HT1080 (cell line): ENCODE results near the gene PPFIA3. TPM values are rescaled to one million over a fixed set of nuclear protein-coding genes. Genes with fewer than 3 reads are reported as not detected.

Experiments used
- DNase-seq: peaks from one replicate; pipeline ENCODE4 v3.0.0-alpha.2; 2015; ENCODE audit warnings: low read depth
- polyA plus RNA-seq, 2 experiments: library from polyadenylated mRNA; depleted of rRNA; stranded (reverse); fragments of >200 nt; gene quantifications; 2 replicates each; pipeline ENCODE4 v1.2.3, GENCODE V29; 2015
- total RNA-seq: library from RNA; depleted of rRNA; stranded (reverse); fragments of >200 nt; shearing (Covaris generic); gene quantifications from 2 replicates; pipeline ENCODE4 v1.2.3, GENCODE V29; 2014; rRNA removed

The PPFIA3 gene
- 5.0 and 9.3 TPM in 2 replicates for total RNA-seq
- 3.7 and 6.9 TPM in 2 replicates for polyA plus RNA-seq (2015; cell fraction: cytosol; rRNA removed)
- 7.1 and 9.7 TPM in 2 replicates for polyA plus RNA-seq (2015; cell fraction: nucleus; rRNA removed)

DNA sequence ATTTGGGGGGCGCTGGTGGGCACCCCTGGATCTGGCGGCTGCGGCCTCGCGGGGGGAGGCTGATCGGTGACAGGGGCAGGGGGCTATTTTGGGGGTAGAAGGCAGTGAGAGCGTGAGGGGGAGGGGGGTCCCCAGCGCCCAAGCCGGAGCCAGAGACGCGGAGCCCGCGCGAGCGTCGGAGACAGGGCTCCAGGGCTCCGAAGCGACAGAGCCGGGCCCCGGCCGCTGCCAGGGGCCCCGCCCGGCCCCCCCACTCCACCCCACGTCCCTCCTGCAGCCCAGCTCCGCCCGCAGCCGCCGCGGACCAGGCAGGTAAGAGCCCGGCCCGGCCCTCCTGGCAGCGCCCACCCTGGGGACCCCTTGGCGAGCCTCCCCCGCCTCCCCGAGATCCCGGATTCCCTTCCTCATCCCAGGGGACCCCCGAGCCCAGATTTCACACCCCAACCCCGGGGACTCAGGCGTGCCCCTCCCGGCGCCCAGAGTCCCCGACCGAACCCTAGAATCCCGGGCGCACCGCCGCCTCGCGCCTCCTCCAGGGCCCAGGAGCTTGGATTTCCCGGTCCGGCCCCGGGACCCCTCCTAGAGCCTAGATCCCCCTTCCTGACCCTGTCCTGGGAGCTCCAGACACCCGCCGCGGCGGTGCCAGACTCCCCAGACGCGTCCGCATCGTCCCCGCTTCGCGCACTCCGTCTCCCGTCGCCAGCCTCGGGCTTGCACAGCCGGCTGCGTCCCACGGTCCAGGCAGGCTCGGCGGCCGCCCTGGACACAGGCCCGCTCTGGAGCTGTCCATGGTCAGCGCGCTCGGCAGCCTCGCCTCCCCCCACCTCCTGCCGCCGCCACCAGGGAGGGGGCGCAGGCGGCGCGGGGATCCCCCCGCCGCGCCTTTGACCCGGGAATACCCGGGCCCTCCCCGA, at the start of gene PPFIA3:
TSS of gene PPFIA3 (plus strand) at position 134 of the 914 bp plus-strand sequence. CDS start 8,330 bp downstream, outside the sequence.
- DNase-seq: peak; percentile 43

DNA sequence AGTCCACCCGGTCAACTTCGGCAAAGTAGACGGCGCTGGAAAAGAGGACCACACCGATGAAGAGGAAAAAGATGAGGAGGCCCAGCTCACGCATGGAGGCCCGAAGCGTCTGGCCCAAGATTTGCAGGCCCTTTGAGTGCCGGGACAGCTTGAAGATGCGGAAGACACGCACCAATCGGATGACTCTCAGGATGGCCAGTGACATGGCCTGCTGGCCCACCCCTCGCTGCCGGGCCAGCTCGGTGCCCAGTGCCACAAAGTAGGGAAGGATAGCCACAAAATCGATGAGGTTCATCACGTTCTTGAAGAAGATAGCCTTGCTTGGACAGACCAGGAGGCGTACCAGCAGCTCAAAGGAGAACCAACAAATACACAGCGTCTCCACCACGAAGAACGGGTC, 48.9 kb upstream of the PPFIA3 start:
- no peak for DNase-seq

DNA sequence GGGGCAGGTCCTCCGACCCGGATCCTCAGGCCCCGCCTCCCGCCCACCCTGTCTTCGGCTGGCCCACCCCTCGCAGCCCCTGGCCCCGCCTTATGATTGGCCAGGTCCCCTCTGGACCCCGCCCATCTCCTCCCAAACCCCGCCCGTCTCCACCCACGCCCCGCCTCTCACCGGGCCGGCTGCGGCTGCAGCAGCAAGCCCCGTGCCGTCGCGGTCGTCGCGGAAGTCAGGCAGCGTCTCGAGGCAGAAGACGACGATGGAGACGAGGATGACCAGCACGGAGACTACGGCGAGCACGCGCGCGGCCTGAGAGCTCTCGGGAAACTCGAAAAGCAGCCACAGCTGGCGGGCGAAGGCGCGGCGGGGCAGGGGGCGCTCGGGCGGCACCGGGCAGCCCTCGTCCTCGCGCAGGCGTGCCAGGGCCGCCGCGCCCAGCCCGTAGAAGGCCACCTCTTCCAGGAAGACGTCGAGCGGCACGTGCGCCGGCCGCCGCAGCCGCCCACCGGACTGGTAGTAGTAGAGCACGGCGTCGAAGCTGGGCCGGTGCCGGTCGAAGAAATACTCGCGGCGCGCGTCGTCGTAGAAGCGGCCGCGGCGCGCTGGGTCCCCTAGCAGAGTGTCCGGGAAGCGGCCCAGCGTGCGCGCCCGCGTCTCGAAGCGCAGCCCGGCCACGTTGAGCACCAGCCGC, 47.3 kb upstream of the PPFIA3 start:
- no peak for DNase-seq

DNA sequence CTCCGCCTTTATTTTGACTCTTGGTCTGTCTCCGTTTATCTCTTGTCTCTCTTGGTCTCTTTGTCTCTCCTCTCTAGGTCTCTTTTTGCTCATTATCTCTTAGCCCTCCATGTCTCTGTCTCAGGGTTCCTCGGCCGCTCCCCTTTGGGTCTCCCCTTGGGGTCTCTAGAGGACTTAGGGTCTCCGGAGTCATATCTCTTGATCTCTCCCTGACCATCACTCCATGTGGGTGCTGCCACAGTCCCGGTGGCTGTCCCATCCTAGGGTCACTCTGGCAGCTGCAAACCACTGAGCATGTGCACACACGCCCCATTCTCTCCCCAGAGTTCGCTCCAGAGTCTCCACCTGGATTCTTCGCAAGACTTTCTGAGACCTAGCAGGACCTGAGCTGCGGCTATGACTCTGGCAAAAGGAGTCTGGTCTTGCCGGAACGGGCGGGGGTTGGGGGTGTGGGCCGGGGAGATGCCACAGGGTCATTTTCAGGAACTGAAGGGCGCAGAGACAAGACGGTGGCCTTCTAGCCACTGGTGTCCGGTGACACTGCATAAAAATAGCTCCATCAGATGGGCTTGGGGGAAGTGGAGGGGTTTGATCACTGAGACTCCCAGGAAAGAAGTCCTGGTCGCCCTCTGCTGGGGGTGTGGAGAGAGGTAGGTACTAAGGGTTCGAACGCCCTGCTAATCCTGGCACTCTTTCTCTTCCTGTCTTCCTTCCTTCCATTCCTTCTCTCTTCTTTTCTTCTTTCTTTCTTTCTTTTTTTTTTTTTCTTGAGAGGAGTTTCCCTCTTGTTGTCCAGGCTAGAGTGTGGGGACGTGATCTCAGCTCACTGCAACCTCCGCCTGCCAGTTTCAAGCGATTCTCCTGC, 45.6 kb upstream of the PPFIA3 start:
- peak; percentile 26 for DNase-seq

DNA sequence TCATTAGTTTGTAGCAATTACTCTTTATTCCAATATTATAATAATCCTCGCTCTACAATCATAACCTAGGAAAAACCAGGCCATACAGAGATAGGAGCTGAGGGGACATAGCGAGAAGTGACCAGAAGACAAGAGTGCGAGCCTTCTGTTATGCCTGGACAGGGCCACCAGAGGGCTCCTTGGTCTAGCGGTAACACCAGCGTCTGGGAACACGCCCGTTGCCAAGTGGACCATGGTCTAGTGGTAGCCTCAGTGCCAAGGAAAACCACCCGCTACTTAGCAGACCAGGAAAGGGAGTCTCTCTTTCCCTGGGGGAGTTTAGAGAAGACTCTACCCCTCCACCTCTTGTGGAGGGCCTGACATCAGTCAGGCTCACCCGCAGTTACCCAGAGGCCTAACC, 44.5 kb upstream of the PPFIA3 start:
- peak; percentile 51 for DNase-seq

DNA sequence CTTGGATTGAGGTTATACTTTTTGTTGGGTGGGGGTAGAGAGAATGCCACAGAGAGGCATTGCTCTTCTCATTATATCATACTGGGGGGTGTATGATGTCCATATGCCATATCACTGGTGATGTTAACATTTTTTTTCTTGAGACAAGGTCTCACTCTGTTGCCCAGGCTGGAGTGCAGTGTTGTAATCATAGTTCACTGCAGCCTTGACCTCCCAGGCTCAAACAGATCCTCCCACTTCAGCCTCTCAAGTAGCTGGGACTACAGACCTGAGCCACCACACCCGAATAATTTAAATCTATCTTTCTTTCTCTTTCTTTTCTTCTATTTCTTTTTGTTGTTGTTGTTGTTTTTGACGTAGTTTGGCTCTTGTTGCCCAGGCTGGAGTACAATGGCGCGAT, 39.0 kb upstream of the PPFIA3 start:
- DNase-seq: no peak

DNA sequence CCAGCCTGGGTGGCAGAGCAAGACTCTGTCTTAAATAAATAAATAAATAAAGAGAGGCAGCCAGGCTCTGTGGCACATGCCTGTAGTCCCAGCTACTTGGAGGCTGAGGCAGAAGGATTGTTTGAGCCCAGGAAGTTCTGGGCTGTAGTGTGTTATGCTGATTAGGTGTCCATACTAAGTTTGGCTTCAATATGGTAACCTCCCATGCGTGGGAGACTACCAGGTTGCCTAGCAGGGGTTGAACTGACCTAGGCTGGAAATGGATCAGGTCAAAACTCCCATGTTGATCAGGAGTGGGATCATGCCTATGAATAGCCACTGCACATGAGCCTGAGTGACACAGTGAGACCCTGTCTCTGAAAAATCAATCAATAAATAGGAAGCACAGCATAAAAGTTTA, 38.1 kb upstream of the PPFIA3 start:
- DNase-seq: no peak

DNA sequence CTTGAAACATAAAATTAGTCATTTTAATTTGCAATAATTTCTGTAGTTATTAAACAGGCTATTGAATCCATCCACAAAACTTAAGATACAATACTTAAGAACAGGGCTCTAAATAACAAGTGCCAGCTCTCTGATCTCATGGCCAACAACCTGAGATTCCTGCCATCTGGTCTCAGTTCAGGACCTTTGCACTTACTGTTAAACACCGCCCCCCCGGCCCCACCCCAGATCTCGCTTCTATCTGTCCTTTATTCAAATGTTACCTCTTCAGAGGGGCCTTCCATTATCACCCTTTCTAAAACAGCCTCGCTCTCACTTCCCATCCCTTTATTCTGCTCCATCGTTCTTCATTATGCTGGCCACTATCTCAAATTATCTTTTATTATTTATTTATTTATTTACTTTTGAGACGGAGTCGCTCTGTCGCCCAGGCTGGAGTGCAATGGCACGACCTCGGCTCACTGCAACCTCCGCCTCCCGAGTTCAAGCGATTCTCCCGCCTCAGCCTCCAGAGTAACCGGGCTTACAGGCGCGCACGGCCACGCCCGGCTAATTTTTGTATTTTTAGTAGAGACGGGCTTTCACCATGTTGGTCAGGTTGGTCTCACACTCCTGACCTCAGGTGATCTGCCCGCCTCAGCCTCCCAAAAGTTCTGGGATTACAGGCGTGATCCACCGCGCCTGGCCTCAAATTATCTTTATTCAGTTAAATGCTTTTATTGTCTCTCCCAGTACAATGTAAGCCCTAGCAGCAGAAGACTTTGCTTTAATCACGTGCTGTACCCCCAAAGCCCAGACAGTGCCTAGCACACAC, 34.9 kb upstream of the PPFIA3 start:
- DNase-seq: no peak

DNA sequence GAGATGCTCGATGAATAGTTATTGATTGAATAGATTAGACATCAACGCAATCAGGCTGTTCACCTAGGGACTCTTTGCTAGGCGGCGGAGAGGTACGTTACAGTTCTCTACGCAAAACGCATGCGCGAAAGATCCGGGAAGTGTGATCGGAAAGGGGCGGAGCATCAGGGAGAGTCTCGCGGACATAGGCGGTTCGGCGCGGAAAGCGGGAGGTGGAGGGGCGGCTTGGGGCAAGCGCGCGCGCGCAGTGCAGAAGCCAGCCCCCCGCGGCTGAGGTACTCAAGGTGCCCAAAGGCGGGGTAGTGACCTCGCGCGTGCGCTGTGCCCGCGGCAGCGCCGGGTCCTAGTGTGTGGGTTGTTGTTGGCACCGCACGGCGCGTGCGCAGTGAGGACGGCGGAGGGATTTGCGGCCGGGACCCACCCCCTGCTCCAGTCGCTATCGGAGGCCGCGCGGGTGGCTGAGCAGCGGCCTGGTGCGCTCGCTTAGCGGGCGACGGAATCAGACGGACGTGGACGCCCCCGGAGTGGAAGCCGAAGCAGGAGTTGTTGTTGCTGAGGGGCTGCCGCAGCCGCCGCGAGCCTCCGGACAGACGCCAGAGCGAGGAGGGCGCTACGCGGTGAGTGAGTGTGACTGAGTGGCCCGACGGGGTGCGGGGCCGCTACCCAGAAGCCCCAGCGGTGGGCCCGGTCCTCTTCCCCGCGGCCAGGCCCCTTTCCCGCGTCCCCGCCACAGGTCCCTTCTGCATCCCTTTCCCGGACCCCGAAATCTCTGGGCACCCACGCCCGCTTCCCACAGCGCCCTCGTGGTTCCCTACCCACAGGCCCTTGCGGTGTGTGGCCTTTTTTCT, 34.1 kb upstream of the PPFIA3 start, which contains the start of gene SNRNP70:
TSS of gene SNRNP70 (plus strand) at position 432 of the 848 bp plus-strand sequence. CDS start 964 bp downstream, outside the sequence.
- peak; percentile 99 for DNase-seq

DNA sequence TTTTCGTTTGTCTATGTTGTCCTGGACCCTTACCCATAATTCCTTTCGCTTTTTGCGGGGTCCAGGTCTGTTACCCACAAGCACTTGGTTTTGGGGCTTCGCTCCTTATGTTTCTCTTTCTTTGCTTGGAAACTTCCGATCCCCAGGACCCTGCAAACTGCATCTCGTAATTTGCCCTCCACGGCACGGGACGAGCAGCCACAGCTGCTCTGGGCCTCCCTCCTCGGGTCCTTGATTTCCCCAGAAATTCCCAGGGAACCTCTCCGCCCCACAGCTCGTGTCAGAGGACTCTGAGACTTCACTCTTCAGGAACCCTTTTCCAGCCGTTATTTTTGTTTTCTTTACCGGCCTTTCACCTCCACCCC, 33.5 kb upstream of the PPFIA3 start:
- no peak for DNase-seq

DNA sequence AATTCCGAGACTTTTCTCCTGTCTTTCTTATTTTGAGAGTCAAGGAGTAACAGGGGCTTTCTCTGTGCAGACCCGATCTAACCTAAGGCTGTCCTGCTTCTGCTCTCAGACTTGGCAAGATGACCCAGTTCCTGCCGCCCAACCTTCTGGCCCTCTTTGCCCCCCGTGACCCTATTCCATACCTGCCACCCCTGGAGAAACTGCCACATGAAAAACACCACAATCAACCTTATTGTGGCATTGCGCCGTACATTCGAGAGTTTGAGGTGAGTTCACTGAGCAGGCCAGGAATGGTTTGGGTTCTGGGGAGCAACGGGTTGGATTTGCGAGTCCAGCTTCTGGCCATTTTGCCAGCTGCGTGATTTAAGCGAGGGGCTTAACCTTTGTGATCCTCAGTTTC, 33.0 kb upstream of the PPFIA3 start:
- no peak for DNase-seq

DNA sequence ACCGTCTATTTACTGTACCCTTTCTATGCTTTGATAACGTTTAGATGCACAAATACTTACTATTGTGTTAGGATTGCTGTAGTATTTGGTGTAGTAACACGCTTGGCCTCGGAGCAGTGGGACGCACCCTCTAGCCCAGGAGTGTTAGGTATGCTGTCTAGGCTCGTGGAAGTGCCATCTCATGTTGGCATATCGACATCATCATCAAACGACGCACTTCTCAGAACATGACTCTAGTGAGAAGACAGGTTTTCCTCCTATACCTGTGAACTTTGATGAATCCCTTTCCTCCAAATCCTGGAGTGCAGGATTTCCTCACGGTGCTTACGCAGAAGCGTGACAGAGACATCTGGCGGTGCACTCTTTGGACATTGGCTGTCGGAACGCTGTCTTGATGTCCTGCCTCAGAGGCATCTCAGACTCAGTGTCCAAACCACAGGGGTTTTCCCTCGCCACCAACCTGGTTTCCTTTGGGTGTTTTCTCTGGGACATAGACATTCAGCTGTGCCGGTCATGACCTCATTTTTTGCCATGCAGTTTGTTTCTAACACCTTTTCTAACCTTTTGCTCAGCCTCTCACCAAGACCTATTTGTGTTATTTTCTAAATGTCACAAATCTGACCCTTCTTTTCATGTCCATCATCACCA, 27.8 kb upstream of the PPFIA3 start:
- no peak for DNase-seq

DNA sequence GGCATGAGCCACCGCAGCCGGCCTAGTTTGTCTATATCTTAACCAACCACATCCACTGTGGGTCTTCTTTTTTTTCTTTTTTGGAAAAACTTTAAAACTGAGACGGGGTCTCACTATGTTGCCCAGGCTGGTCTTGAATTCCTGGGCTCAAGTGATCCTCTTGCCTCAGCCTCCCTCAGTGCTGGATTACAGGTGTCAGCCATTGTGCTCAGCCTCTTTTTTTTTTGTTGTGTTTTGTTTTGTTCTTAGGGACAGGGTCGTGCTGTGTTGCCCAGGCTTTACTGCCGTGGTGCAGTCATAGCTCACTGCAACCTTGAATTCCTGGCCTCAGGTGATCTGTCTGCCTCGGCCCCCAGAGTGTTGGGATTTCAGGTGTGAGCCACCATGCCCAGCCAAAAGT, 26.7 kb upstream of the PPFIA3 start:
- DNase-seq: no peak

DNA sequence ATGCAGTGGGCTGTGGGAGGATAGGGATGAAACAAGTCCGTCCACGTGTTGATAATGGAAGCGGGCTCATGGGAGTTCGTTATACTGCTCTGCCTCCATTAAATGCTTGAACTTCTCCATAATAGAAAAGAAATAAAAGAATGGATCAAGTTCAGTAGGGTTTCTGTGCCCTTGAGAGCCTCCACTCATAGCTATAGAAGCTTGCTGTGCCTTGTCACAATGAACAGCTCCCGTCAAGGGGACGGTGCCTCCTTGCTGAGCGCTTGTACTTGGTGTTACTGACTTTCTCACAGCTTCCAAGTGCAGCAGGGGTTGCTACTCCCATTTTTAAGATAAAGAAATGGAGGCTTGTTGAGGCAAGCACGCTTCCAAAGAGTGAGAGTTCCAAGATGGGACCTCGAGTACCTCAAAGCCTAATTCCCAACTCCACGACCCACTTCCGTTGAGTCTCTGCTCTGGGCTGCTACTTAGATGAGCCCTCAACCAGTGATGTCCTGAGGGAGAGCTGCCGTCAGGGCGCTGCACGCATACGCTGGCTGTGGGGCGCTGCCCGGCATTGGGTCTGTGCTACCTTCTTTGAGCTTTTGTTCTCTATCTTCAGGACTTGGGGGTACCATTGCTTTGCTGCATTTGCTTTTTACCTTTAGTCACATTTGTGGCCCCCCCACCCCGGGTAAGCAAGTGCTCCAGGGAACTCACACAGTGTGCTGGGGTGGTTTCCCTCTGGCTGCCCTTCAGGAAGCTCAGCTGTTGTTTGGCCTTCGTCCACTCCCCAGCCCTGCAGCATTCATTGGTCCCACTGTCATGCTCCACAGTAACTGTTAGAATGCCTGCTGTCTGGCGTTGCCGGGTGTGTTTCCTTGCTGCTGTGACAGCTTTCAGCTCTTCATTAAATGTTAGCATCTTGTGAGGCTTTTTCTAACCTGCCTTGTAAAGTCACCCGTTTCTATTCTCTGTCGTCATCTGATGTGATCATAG, 24.6 kb upstream of the PPFIA3 start:
- DNase-seq: no peak

DNA sequence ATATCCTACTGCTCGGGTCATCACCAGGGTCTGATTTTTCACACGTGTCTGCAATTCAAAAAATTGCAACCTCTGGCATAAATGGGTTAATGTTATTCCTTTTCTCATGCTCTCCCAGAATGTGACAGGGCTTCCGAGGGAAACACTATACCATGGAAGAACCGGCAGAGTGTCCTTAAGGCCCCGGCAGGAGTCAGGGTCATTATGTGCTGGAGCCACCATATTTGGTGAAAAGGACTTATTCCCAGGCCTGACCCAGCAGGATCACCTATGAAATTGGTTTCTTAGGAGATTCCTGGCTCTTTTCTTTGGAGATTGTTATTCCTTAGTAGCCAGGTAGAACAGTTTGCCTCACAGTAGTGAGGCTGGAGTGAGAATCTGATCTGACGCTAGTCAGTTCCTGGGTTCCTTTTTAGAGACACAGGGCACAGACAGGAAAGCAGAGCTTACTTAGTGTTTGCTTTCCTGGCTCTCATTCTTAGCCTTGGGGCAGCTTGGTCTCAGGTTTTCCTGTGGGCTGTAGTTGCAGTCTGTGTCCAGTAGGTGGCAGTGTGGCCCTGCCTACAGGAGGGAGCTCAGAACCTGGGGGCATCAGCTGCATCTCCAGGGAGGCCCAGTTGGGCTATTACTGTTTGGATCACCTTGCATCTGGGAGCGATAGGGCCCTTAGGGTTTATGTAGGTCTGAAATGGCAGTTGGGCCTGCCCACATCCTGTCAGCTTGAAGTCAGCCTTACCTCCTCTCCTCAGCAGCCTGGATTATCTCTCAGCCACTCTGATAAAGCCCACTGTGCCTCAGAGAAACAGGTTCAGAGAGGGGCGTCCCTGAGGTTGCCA, 21.7 kb upstream of the PPFIA3 start:
- peak; percentile 76 for DNase-seq

DNA sequence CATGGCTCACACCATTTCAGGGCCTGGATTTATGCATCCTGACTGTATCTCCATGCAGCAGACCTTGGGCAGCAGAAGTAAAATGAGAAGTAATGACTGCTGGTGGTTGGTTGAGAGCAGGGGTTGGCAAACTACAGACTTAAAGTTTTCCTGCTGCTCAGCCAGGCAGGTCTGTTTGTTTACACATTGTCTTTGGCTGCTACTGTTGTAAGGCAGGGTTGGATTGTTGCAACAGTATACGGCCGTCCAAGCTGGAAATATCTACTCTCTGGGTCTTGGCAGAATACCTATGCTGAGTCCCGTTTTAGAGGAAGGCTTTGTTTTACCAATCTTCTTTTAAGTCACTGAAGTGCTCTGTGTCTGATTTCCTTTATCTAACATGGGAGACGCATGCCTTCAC, 20.5 kb upstream of the PPFIA3 start:
- no peak for DNase-seq

DNA sequence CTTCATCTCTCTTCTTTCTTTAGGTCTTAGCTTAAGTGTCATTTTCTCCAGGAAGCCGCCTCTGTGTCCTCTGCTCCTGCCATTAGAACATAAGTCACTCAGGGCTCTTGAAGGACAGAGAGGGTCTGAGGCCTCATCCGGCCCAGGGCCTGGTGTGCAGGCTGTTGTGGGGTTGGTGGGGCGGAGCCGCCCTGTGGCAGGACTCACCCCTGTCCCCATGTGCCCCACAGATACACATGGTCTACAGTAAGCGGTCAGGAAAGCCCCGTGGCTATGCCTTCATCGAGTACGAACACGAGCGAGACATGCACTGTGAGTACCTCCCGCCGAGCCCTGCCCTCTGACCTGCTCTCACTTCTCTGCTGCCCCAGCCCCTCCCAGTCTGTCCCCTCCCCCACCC, 18.2 kb upstream of the PPFIA3 start:
- no peak for DNase-seq
